ENCODE data around the gene TRPM3.

Gene TRPM3

DNA sequence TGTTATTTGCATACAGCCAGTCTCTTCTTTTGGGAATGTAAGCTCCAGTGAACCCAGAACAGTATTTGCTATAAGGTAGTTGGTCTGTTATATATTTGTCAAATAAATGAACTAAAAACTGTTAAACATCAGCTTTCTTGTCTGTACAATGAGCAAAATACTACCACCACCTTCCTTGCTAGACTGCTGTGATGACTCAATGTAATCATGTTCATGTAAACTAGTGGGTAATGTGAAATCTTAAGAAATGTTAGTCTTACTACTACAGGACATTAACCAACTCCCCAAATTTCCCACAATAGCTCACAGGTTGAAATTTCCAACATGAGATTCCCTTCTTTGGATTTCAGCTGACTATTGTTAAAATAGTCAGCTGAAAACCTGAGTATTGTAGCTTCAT is 176.1 kb downstream of the TRPM3 start:
- DNase-seq (ENCODE audit: low spot score), result no peak
- no peak for TF ChIP-seq CTCF (IDR thresholded peaks at IDR 0.05; ENCODE audit: extremely low read depth, missing control alignments)

DNA sequence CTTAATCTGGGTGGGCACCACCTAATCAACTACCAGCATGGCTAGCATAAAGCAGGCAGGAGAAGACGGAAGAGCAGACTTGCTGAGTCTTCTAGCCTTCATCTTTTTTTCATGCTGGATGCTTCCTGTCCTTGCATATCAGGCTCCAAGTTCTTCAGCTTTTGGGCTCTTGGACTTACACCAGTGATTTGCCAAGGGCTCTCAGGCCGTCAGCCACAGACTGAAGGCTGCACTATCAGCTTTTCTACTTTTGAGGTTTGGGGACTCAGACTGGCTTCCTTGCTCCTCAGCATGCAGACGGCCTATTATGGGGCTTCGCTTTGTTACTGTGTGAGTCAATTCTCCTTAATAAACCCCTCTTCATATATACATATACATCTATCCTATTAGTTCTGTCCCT is 180.2 kb downstream of the TRPM3 start:
- DNase-seq (ENCODE audit: low spot score), result no peak
- no peak for TF ChIP-seq CTCF (IDR thresholded peaks at IDR 0.05; ENCODE audit: extremely low read depth, missing control alignments)

- TF ChIP-seq CTCF (IDR thresholded peaks at IDR 0.05; ENCODE audit: extremely low read depth, missing control alignments), result no peak
- no peak for DNase-seq (ENCODE audit: low spot score)
Observed at GRCh38 chr9:70940605-70941004, 180.8 kb downstream of the TRPM3 start.

GRCh38 chr9:70936536-70936935 is 184.9 kb downstream of the TRPM3 start:
- TF ChIP-seq CTCF (IDR thresholded peaks at IDR 0.05; ENCODE audit: extremely low read depth, missing control alignments), result no peak
- no peak for DNase-seq (ENCODE audit: low spot score)

- DNase-seq (ENCODE audit: low spot score), result no peak
- no peak for TF ChIP-seq CTCF (IDR thresholded peaks at IDR 0.05; ENCODE audit: extremely low read depth, missing control alignments)
Observed at GRCh38 chr9:70935856-70936255, 185.6 kb downstream of the TRPM3 start.

GRCh38 chr9:70934642-70935041 is 186.8 kb downstream of the TRPM3 start:
- TF ChIP-seq CTCF (IDR thresholded peaks at IDR 0.05; ENCODE audit: extremely low read depth, missing control alignments), result no peak
- no peak for DNase-seq (ENCODE audit: low spot score)

- TF ChIP-seq CTCF (IDR thresholded peaks at IDR 0.05; ENCODE audit: extremely low read depth, missing control alignments), result no peak
- no peak for DNase-seq (ENCODE audit: low spot score)
Observed at GRCh38 chr9:70933321-70933720, 188.1 kb downstream of the TRPM3 start.

Data from GM20000 (cell line).